ENCODE measurements around the gene HTT. TPM values are rescaled to one million over a fixed set of nuclear protein-coding genes. Genes with fewer than 3 reads are reported as not detected.

The HTT gene
- total and polyA plus RNA-seq, 5 donors from 2014 or later = 4.8 to 101 (median 6.4) TPM

GRCh38 chr4:3262208-3263052, 187.9 kb downstream of the HTT start:
- Mint-ChIP-seq H3K27ac (no peak overlapping the region), H3K9me3 (no peaks in the 10 kb centered on the region), H3K27me3 (no peaks in the 10 kb centered on the region), H3K36me3 (peaks cover 3% of the 10 kb centered on the region), H3K4me3 (no peak overlapping the region), H3K4me1 (no peaks in the 10 kb centered on the region)
- ATAC-seq (ENCODE audit: low read depth in 2 of 2) = no peak
- H3K27me3 ChIP-seq (ENCODE audit: control insufficient read depth, insufficient read depth, low read length) = no peaks in the 10 kb centered on the region
- no peak overlapping the region for H3K27ac ChIP-seq (ENCODE audit: insufficient read depth, low read length, poor library complexity, severe bottlenecking)
- no peaks in the 10 kb centered on the region for H3K4me1 ChIP-seq (ENCODE audit: control insufficient read depth, insufficient read depth, low read length, poor library complexity, severe bottlenecking)
- H3K9me3 ChIP-seq (ENCODE audit: control insufficient read depth in 2 of 2, low read length in 2 of 2) = no peaks in the 10 kb centered on the region
- no peaks in the 10 kb centered on the region for H3K36me3 ChIP-seq (ENCODE audit: control insufficient read depth, insufficient read depth, low read length)
- DNase-seq = no peak
- H3K4me3 ChIP-seq (ENCODE audit: low read depth, low read length) = no peak overlapping the region

- Mint-ChIP-seq H3K4me3 (no peak overlapping the region), H3K9me3 (no peaks in the 10 kb centered on the region), H3K36me3 (peaks cover 3% of the 10 kb centered on the region), H3K27me3 (no peaks in the 10 kb centered on the region), H3K4me1 (no peaks in the 10 kb centered on the region), H3K27ac (no peak overlapping the region)
- no peak overlapping the region for H3K27ac ChIP-seq (ENCODE audit: insufficient read depth, low read length, poor library complexity, severe bottlenecking)
- ATAC-seq (ENCODE audit: low read depth in 2 of 2) = no peak
- H3K27me3 ChIP-seq (ENCODE audit: control insufficient read depth, insufficient read depth, low read length) = no peaks in the 10 kb centered on the region
- H3K4me1 ChIP-seq (ENCODE audit: control insufficient read depth, insufficient read depth, low read length, poor library complexity, severe bottlenecking) = no peaks in the 10 kb centered on the region
- no peak overlapping the region for H3K4me3 ChIP-seq (ENCODE audit: low read depth, low read length)
- DNase-seq = no peak
- H3K36me3 ChIP-seq (ENCODE audit: control insufficient read depth, insufficient read depth, low read length) = no peaks in the 10 kb centered on the region
- no peaks in the 10 kb centered on the region for H3K9me3 ChIP-seq (ENCODE audit: control insufficient read depth in 2 of 2, low read length in 2 of 2)
These were observed 188.8 kb downstream of the HTT start for GRCh38 chr4:3263053-3263875.

- Mint-ChIP-seq H3K4me1 (no peaks in the 10 kb centered on the region), H3K27me3 (no peaks in the 10 kb centered on the region), H3K4me3 (no peak overlapping the region), H3K9me3 (no peaks in the 10 kb centered on the region), H3K27ac (no peak overlapping the region), H3K36me3 (peaks cover 3% of the 10 kb centered on the region)
- no peaks in the 10 kb centered on the region for H3K4me1 ChIP-seq (ENCODE audit: control insufficient read depth, insufficient read depth, low read length, poor library complexity, severe bottlenecking)
- DNase-seq (no peak), ATAC-seq (ENCODE audit: low read depth in 2 of 2) (no peak)
- no peak overlapping the region for H3K27ac ChIP-seq (ENCODE audit: insufficient read depth, low read length, poor library complexity, severe bottlenecking)
- no peaks in the 10 kb centered on the region for H3K36me3 ChIP-seq (ENCODE audit: control insufficient read depth, insufficient read depth, low read length)
- H3K9me3 ChIP-seq (ENCODE audit: control insufficient read depth in 2 of 2, low read length in 2 of 2) = no peaks in the 10 kb centered on the region
- no peaks in the 10 kb centered on the region for H3K27me3 ChIP-seq (ENCODE audit: control insufficient read depth, insufficient read depth, low read length)
- no peak overlapping the region for H3K4me3 ChIP-seq (ENCODE audit: low read depth, low read length)
These were observed 189.4 kb downstream of the HTT start for GRCh38 chr4:3263876-3264193.

- Mint-ChIP-seq H3K27me3 (no peaks in the 10 kb centered on the region), H3K9me3 (no peaks in the 10 kb centered on the region), H3K36me3 (peaks cover 3% of the 10 kb centered on the region), H3K4me3 (no peak overlapping the region), H3K27ac (no peak overlapping the region), H3K4me1 (no peaks in the 10 kb centered on the region)
- Histone ChIP-seq H3K36me3 (ENCODE audit: control insufficient read depth, insufficient read depth, low read length) (no peaks in the 10 kb centered on the region), H3K9me3 (ENCODE audit: control insufficient read depth in 2 of 2, low read length in 2 of 2) (no peaks in the 10 kb centered on the region), H3K27ac (ENCODE audit: insufficient read depth, low read length, poor library complexity, severe bottlenecking) (no peak overlapping the region), H3K4me3 (ENCODE audit: low read depth, low read length) (no peak overlapping the region), H3K27me3 (ENCODE audit: control insufficient read depth, insufficient read depth, low read length) (no peaks in the 10 kb centered on the region), H3K4me1 (ENCODE audit: control insufficient read depth, insufficient read depth, low read length, poor library complexity, severe bottlenecking) (no peaks in the 10 kb centered on the region)
- ATAC-seq (ENCODE audit: low read depth in 2 of 2) (no peak), DNase-seq (no peak)
These were observed 191.6 kb downstream of the HTT start for GRCh38 chr4:3266076-3266475.

GRCh38 chr4:3267576-3268394, 193.3 kb downstream of the HTT start:
- Mint-ChIP-seq H3K4me1 (peaks cover 0 to 2% (median 0%) of the 10 kb centered on the region in 4 donors), H3K27ac (no peak overlapping the region), H3K27me3 (no peaks in the 10 kb centered on the region), H3K4me3 (no peak overlapping the region), H3K36me3 (peaks cover 3% of the 10 kb centered on the region), H3K9me3 (peaks cover 0 to 1% (median 0%) of the 10 kb centered on the region in 7 donors)
- no peaks in the 10 kb centered on the region for H3K9me3 ChIP-seq (ENCODE audit: control insufficient read depth in 2 of 2, low read length in 2 of 2)
- no peaks in the 10 kb centered on the region for H3K27me3 ChIP-seq (ENCODE audit: control insufficient read depth, insufficient read depth, low read length)
- no peak overlapping the region for H3K4me3 ChIP-seq (ENCODE audit: low read depth, low read length)
- no peaks in the 10 kb centered on the region for H3K4me1 ChIP-seq (ENCODE audit: control insufficient read depth, insufficient read depth, low read length, poor library complexity, severe bottlenecking)
- no peak overlapping the region for H3K27ac ChIP-seq (ENCODE audit: insufficient read depth, low read length, poor library complexity, severe bottlenecking)
- no peaks in the 10 kb centered on the region for H3K36me3 ChIP-seq (ENCODE audit: control insufficient read depth, insufficient read depth, low read length)
- ATAC-seq (ENCODE audit: low read depth in 2 of 2) (no peak), DNase-seq (no peak)

GRCh38 chr4:3268395-3269104, 194.1 kb downstream of the HTT start:
- Mint-ChIP-seq H3K4me1 (peaks cover 0 to 2% (median 0%) of the 10 kb centered on the region in 4 donors), H3K9me3 (peaks cover 0 to 2% (median 0%) of the 10 kb centered on the region in 7 donors), H3K27ac (no peak overlapping the region), H3K27me3 (no peaks in the 10 kb centered on the region), H3K36me3 (no peaks in the 10 kb centered on the region), H3K4me3 (no peak overlapping the region)
- H3K4me3 ChIP-seq (ENCODE audit: low read depth, low read length) = no peak overlapping the region
- peaks cover 0 to 4% of the 10 kb centered on the region in 2 experiments for H3K9me3 ChIP-seq (ENCODE audit: control insufficient read depth in 2 of 2, low read length in 2 of 2)
- H3K36me3 ChIP-seq (ENCODE audit: control insufficient read depth, insufficient read depth, low read length) = no peaks in the 10 kb centered on the region
- H3K4me1 ChIP-seq (ENCODE audit: control insufficient read depth, insufficient read depth, low read length, poor library complexity, severe bottlenecking) = no peaks in the 10 kb centered on the region
- DNase-seq (no peak), ATAC-seq (ENCODE audit: low read depth in 2 of 2) (no peak)
- H3K27me3 ChIP-seq (ENCODE audit: control insufficient read depth, insufficient read depth, low read length) = no peaks in the 10 kb centered on the region
- no peak overlapping the region for H3K27ac ChIP-seq (ENCODE audit: insufficient read depth, low read length, poor library complexity, severe bottlenecking)

Data from CD4-positive, CD25-positive, alpha-beta regulatory T cell (primary cell).